ENCODE results near the gene LRRC3. TPM values are rescaled to one million over a fixed set of nuclear protein-coding genes. Genes with fewer than 3 reads are reported as not detected.

The LRRC3 gene
- total RNA-seq, 1 donor from 2014 or later, result 9.1 TPM

DNA sequence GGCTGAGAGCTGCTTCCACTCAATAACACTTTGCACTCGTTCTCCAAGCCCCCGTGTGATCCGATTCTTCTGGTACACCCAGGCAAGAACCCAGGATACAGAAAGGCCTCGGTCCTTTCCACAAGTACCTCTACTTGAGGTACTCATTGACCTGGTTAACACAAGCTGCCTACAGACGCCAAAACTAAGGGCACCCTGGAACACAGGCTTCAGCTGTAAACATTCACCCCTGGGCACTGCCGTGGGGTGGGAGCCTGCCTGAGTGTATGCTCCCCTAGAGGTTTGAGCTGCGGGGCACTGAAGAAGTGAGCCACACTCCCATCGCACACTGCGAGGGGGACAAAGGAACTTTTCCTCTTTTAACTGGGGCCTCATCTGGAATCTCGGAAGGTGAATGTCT, 30.5 kb downstream of the LRRC3 start:
- H3K4me3 Mint-ChIP-seq (ENCODE audit: unreplicated experiment), result no peak overlapping the region
- no peak for DNase-seq (ENCODE audit: low spot score)
- no peaks in the 10 kb centered on the region for H3K36me3 Mint-ChIP-seq (ENCODE audit: low read depth, unreplicated experiment)
- H3K27me3 Mint-ChIP-seq (ENCODE audit: unreplicated experiment), result no peaks in the 10 kb centered on the region
- H3K4me1 Mint-ChIP-seq (ENCODE audit: unreplicated experiment), result no peaks in the 10 kb centered on the region
- TF ChIP-seq, protein P1, sequence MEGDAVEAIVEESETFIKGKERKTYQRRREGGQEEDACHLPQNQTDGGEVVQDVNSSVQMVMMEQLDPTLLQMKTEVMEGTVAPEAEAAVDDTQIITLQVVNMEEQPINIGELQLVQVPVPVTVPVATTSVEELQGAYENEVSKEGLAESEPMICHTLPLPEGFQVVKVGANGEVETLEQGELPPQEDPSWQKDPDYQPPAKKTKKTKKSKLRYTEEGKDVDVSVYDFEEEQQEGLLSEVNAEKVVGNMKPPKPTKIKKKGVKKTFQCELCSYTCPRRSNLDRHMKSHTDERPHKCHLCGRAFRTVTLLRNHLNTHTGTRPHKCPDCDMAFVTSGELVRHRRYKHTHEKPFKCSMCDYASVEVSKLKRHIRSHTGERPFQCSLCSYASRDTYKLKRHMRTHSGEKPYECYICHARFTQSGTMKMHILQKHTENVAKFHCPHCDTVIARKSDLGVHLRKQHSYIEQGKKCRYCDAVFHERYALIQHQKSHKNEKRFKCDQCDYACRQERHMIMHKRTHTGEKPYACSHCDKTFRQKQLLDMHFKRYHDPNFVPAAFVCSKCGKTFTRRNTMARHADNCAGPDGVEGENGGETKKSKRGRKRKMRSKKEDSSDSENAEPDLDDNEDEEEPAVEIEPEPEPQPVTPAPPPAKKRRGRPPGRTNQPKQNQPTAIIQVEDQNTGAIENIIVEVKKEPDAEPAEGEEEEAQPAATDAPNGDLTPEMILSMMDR (IDR thresholded peaks at IDR 0.05; ENCODE audit: unreplicated experiment), result no peak
- H3K27ac Mint-ChIP-seq (ENCODE audit: unreplicated experiment), result no peak overlapping the region
- no peaks in the 10 kb centered on the region for H3K9me3 Mint-ChIP-seq (ENCODE audit: unreplicated experiment)

DNA sequence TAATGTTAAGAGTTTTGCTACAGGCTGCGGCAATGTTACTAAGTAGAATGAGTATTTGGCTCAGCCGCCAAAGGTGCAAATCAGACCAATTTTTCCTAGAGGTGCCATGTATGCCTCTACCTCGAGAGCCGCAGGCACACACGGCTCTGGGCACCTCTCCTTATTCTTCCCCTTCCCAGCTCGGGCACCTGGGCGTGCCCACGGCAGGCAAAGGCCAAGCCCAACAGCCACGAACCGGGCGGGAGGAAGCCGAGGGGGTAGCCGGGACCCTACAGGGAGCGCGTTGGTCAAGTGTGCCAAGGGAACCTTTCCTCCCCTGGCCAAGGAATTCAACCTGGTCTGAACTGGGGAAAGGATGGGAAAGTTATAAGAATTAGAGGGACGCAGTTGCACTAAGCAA, 31.0 kb downstream of the LRRC3 start:
- H3K4me1 Mint-ChIP-seq (ENCODE audit: unreplicated experiment), result no peaks in the 10 kb centered on the region
- H3K27ac Mint-ChIP-seq (ENCODE audit: unreplicated experiment), result no peak overlapping the region
- TF ChIP-seq, protein P1 (IDR thresholded peaks at IDR 0.05; ENCODE audit: unreplicated experiment), result no peak
- no peaks in the 10 kb centered on the region for H3K9me3 Mint-ChIP-seq (ENCODE audit: unreplicated experiment)
- H3K4me3 Mint-ChIP-seq (ENCODE audit: unreplicated experiment), result no peak overlapping the region
- no peaks in the 10 kb centered on the region for H3K27me3 Mint-ChIP-seq (ENCODE audit: unreplicated experiment)
- no peak for DNase-seq (ENCODE audit: low spot score)
- no peaks in the 10 kb centered on the region for H3K36me3 Mint-ChIP-seq (ENCODE audit: low read depth, unreplicated experiment)

DNA sequence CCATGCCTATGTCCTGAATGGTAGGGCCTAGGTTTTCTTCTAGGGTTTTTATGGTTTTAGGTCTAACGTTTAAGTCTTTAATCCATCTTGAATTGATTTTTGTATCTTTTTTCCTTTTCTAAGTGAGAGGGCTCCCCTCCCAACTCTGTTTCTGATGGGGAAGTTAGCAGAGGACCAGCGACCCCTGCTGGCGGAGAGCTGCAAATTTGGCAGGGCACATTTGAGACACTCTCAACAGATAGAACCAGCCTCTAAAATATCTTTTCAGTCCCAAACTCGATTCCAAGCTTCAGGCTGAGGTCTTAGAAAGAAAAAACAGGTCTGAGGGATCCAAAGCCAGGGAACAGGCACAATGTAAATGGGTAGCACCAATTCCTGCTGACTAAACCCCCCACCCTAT, 32.5 kb downstream of the LRRC3 start:
- H3K27me3 Mint-ChIP-seq (ENCODE audit: unreplicated experiment), result peaks cover 3% of the 10 kb centered on the region
- no peaks in the 10 kb centered on the region for H3K4me1 Mint-ChIP-seq (ENCODE audit: unreplicated experiment)
- H3K4me3 Mint-ChIP-seq (ENCODE audit: unreplicated experiment), result no peak overlapping the region
- no peak overlapping the region for H3K27ac Mint-ChIP-seq (ENCODE audit: unreplicated experiment)
- TF ChIP-seq, protein P1 (IDR thresholded peaks at IDR 0.05; ENCODE audit: unreplicated experiment), result peak; percentile 64
- peaks cover 8% of the 10 kb centered on the region for H3K9me3 Mint-ChIP-seq (ENCODE audit: unreplicated experiment)
- H3K36me3 Mint-ChIP-seq (ENCODE audit: low read depth, unreplicated experiment), result peaks cover 8% of the 10 kb centered on the region
- DNase-seq (ENCODE audit: low spot score), result no peak

DNA sequence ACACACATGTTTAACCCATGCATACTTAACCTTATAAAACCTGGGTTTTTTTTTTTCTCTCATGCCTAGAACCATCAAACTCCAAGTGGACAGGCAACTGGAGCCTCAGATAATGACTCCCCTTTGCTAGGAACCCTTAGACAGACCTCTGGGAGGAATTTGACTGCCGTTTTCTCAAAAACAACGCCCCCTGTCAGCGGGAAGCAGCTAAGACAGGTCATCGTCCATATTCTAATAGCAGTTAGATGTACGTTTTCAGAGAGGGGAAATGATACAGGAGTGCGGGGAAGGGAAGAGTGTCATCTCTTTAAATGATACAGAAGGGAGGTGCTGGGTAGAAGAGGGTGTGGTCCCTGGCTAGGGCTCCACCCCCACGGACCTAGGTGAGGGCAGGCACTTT, 34.7 kb downstream of the LRRC3 start:
- no peaks in the 10 kb centered on the region for H3K4me1 Mint-ChIP-seq (ENCODE audit: unreplicated experiment)
- no peak for DNase-seq (ENCODE audit: low spot score)
- peaks cover 13% of the 10 kb centered on the region for H3K36me3 Mint-ChIP-seq (ENCODE audit: low read depth, unreplicated experiment)
- H3K27me3 Mint-ChIP-seq (ENCODE audit: unreplicated experiment), result peaks cover 3% of the 10 kb centered on the region
- H3K4me3 Mint-ChIP-seq (ENCODE audit: unreplicated experiment), result no peak overlapping the region
- TF ChIP-seq, protein P1 (IDR thresholded peaks at IDR 0.05; ENCODE audit: unreplicated experiment), result peak; percentile 30
- H3K27ac Mint-ChIP-seq (ENCODE audit: unreplicated experiment), result no peak overlapping the region
- peaks cover 13% of the 10 kb centered on the region for H3K9me3 Mint-ChIP-seq (ENCODE audit: unreplicated experiment)

DNA sequence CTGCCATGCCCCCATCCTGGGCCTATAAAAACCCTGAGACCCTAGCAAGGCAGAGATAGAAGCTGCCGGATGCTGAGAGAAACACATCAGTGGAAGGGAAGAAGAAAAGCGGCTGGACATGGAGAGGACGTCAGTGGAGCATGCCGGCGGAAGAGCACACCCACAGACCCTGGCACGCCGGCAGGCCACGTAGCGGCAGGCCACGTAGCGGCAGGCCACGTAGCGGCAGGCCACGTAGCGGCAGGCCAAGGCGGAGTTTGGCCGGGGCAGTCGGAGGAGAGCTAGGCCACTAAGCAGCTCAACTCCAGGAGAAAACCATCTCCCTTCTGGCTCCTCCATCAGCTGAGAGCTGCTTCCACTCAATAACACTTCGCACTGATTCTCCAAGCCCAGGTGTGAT, 35.1 kb downstream of the LRRC3 start:
- peaks cover 3% of the 10 kb centered on the region for H3K27me3 Mint-ChIP-seq (ENCODE audit: unreplicated experiment)
- H3K9me3 Mint-ChIP-seq (ENCODE audit: unreplicated experiment), result peaks cover 13% of the 10 kb centered on the region
- TF ChIP-seq, protein P1 (IDR thresholded peaks at IDR 0.05; ENCODE audit: unreplicated experiment), result no peak
- H3K4me3 Mint-ChIP-seq (ENCODE audit: unreplicated experiment), result no peak overlapping the region
- H3K36me3 Mint-ChIP-seq (ENCODE audit: low read depth, unreplicated experiment), result peaks cover 13% of the 10 kb centered on the region
- DNase-seq (ENCODE audit: low spot score), result no peak
- H3K4me1 Mint-ChIP-seq (ENCODE audit: unreplicated experiment), result no peaks in the 10 kb centered on the region
- H3K27ac Mint-ChIP-seq (ENCODE audit: unreplicated experiment), result no peak overlapping the region
